Keratinocyte (primary cell): ENCODE data around the gene TSPYL6. TPM values are rescaled to one million over a fixed set of nuclear protein-coding genes. Genes with fewer than 3 reads are reported as not detected.
"Not testable (repeated sequence)": the region's sequence is repeated elsewhere in the genome, so short reads cannot be mapped to it uniquely, and the experiment has no call there.

ENCODE experiments used
- DNase-seq: peaks from one replicate; pipeline ENCODE4 v3.0.0-alpha.2; 2011; ENCODE audit warnings: low read depth, missing footprints, low spot score
- FAIRE-seq: peaks from 2 replicates; lab custom pipeline; 2011; peaks lifted over from hg19 to GRCh38; lab: Jason Lieb, UNC
- H2AFZ ChIP-seq: 2 replicates; pipeline ENCODE4 v1.6.0; 2012; ENCODE audit warnings: low read length, control low read depth, inconsistent platforms; ENCODE audit not compliant: control insufficient read depth
- H3K27ac ChIP-seq: 2 replicates; pipeline ENCODE4 v1.5.1; 2011; ENCODE audit warnings: low read length; ENCODE audit not compliant: control insufficient read depth, insufficient read depth
- H3K27me3 ChIP-seq: 3 replicates; pipeline ENCODE4 v1.6.0; 2011; ENCODE audit warnings: low read length; ENCODE audit not compliant: control insufficient read depth, insufficient read depth; ENCODE audit errors: extremely low read depth
- H3K36me3 ChIP-seq, 2 experiments: 2 replicates in 1 of 2; 3 replicates in 1 of 2; pipeline ENCODE4 v1.5.1; 2011; ENCODE audit warnings: low read length in 2 of 2, mild to moderate bottlenecking in 1 of 2; ENCODE audit not compliant: control insufficient read depth in 2 of 2, insufficient read depth in 2 of 2; ENCODE audit errors: extremely low read depth in 1 of 2
- H3K4me1 ChIP-seq: 3 replicates; pipeline ENCODE4 v1.5.1; 2011; ENCODE audit warnings: low read length; ENCODE audit not compliant: control insufficient read depth, insufficient read depth; ENCODE audit errors: extremely low read depth
- H3K4me2 ChIP-seq: 3 replicates; pipeline ENCODE4 v1.6.0; 2011; ENCODE audit warnings: low read depth, low read length; ENCODE audit not compliant: control insufficient read depth, insufficient read depth; ENCODE audit errors: extremely low read depth
- H3K4me3 ChIP-seq, 3 experiments: fragments of 200-600 bp in 1 of 3; sonication (generic) in 1 of 3; 2 replicates in 2 of 3; 3 replicates in 1 of 3; pipeline ENCODE4 v1.5.1; 2011 to 2016; ENCODE audit warnings: low read length in 3 of 3, mild to moderate bottlenecking in 3 of 3, control low read depth in 2 of 3, inconsistent platforms in 1 of 3, low read depth in 1 of 3, mixed read lengths in 1 of 3, mixed run types in 1 of 3, moderate library complexity in 1 of 3; ENCODE audit not compliant: control insufficient read depth in 2 of 3, insufficient read depth in 2 of 3; ENCODE audit errors: extremely low read depth in 1 of 3
- H3K79me2 ChIP-seq: 2 replicates; pipeline ENCODE4 v1.6.0; 2012; ENCODE audit warnings: low read length; ENCODE audit not compliant: control insufficient read depth, insufficient read depth
- H3K9ac ChIP-seq: 3 replicates; pipeline ENCODE4 v1.6.0; 2011; ENCODE audit warnings: low read length; ENCODE audit not compliant: control insufficient read depth, insufficient read depth; ENCODE audit errors: extremely low read depth
- H3K9me1 ChIP-seq: 3 replicates; pipeline ENCODE4 v1.6.0; 2011; ENCODE audit warnings: low read length; ENCODE audit not compliant: control insufficient read depth, insufficient read depth; ENCODE audit errors: extremely low read depth
- H3K9me3 ChIP-seq: 2 replicates; pipeline ENCODE4 v1.5.1; 2012; ENCODE audit warnings: low read depth, low read length; ENCODE audit not compliant: control insufficient read depth
- H4K20me1 ChIP-seq: 3 replicates; pipeline ENCODE4 v1.6.0; 2011; ENCODE audit warnings: low read length; ENCODE audit not compliant: control insufficient read depth, insufficient read depth; ENCODE audit errors: extremely low read depth
- EZH2 ChIP-seq: IDR thresholded peaks from one replicate; pipeline ENCODE4 v1.6.1; 2012; ENCODE audit warnings: inconsistent platforms, mild to moderate bottlenecking, low read length, moderate library complexity
- dilution Hi-C: fragments of 300-500 bp; cut with MboI; formaldehyde crosslinking; loops from one replicate; pipeline ENCODE4 v1.7.0; 2020; ENCODE audit warnings: low sequenced_read_pairs; ENCODE audit not compliant: extremely low pct_ligation_motif_present
- polyA plus RNA-seq, 5 experiments: library from polyadenylated mRNA; depleted of rRNA in 3 of 5; stranded (reverse) in 3 of 5; stranded (forward) in 1 of 5; unstranded in 1 of 5; fragments of >200 nt; gene quantifications; 1 replicate in 1 of 5; 2 replicates in 3 of 5; 3 replicates in 1 of 5; pipeline versions ENCODE4 v1.2.1 to v1.2.3, GENCODE V29; 2011 to 2012; ENCODE audit warnings: missing spikeins in 2 of 5, low read depth in 1 of 5, low replicate concordance in 1 of 5
- TF ChIP-seq, protein P1 (sequence below), 3 experiments: IDR thresholded peaks in 1 of 3; conservative IDR thresholded peaks in 1 of 3; optimal IDR thresholded peaks in 1 of 3; 2 replicates in 2 of 3; 3 replicates in 1 of 3; pipeline versions ENCODE3 to v1.5.1; 2011; ENCODE audit warnings: low read length in 3 of 3, mild to moderate bottlenecking in 3 of 3, moderate library complexity in 2 of 3, control low read depth in 1 of 3, inconsistent platforms in 1 of 3; ENCODE audit not compliant: insufficient read depth in 2 of 3; ENCODE audit errors: extremely low read depth in 1 of 3

TSPYL6 gene
- polyA plus RNA-seq, 1 donor (not counting 4 experiments of a cell fraction or from before 2014, with no cell fraction given): not detected

DNA sequence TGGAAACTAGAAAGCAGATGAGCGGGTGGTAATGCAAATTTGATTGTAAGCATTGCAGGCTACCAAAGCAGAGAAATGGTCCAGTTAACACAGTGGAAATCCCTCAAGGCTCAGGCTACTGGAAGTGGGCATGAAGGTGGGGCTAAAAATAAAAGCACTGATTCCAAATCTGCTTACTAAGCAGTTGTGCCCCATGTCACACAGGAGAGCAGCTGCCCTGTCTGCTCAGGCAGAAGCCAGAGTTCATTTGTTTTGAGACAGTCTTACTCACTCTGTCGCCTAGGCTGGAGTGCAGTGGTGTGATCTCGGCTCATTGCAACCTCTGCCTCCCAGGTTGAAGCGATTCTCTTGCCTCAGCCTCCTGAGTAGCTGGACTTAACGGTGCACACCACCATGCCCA lies 42.5 kb upstream of the TSPYL6 start:
- Histone ChIP-seq H3K4me2 (no peak overlapping the region), H3K27ac (no peak overlapping the region), H3K27me3 (no peaks in the 10 kb centered on the region), H3K79me2 (no peaks in the 10 kb centered on the region), H3K9ac (no peak overlapping the region), H3K4me1 (peaks cover 4% of the 10 kb centered on the region), H2AFZ (no peak overlapping the region), H4K20me1 (no peaks in the 10 kb centered on the region), H3K9me3 (no peaks in the 10 kb centered on the region), H3K36me3 (no peaks in the 10 kb centered on the region), H3K4me3 (no peak overlapping the region), H3K9me1 (no peaks in the 10 kb centered on the region)
- dilution Hi-C loops: no loop called here
- FAIRE-seq (no peak), DNase-seq (no peak)
- TF ChIP-seq EZH2: no peak
- TF ChIP-seq, protein P1, sequence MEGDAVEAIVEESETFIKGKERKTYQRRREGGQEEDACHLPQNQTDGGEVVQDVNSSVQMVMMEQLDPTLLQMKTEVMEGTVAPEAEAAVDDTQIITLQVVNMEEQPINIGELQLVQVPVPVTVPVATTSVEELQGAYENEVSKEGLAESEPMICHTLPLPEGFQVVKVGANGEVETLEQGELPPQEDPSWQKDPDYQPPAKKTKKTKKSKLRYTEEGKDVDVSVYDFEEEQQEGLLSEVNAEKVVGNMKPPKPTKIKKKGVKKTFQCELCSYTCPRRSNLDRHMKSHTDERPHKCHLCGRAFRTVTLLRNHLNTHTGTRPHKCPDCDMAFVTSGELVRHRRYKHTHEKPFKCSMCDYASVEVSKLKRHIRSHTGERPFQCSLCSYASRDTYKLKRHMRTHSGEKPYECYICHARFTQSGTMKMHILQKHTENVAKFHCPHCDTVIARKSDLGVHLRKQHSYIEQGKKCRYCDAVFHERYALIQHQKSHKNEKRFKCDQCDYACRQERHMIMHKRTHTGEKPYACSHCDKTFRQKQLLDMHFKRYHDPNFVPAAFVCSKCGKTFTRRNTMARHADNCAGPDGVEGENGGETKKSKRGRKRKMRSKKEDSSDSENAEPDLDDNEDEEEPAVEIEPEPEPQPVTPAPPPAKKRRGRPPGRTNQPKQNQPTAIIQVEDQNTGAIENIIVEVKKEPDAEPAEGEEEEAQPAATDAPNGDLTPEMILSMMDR (optimal IDR thresholded peaks at IDR 0.05 in 1 of 3, IDR thresholded peaks at IDR 0.05 in 1 of 3, conservative IDR thresholded peaks at IDR 0.05 in 1 of 3; ENCODE audit: extremely low read depth in 1 of 3, insufficient read depth in 2 of 3, low read length in 3 of 3): no peak

DNA sequence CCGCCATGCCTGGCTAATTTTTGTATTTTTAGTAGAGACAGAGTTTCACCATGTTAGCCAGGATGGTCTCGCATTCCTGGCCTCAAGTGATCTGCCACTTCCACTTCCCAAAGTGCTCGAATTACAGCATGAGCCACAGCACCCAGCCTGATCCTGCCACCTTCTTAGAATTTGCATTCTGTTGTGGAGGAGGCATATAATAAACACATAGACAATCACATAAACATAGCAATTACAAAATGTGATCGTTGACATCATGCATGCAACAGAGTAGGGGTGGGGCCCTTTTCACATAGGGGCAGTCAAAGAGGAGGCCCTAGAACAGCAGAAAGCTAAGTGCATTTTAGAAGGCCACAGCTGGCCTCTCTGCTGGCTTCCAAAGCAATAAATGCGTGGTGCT lies 39.9 kb upstream of the TSPYL6 start:
- Histone ChIP-seq H2AFZ (no peak overlapping the region), H3K27me3 (no peaks in the 10 kb centered on the region), H3K27ac (no peak overlapping the region), H4K20me1 (no peaks in the 10 kb centered on the region), H3K9me1 (no peaks in the 10 kb centered on the region), H3K9ac (no peak overlapping the region), H3K4me3 (no peak overlapping the region), H3K36me3 (no peaks in the 10 kb centered on the region), H3K79me2 (no peaks in the 10 kb centered on the region), H3K4me1 (peaks cover 4% of the 10 kb centered on the region), H3K9me3 (no peaks in the 10 kb centered on the region), H3K4me2 (no peak overlapping the region)
- TF ChIP-seq, protein P1 (optimal IDR thresholded peaks at IDR 0.05 in 1 of 3, IDR thresholded peaks at IDR 0.05 in 1 of 3, conservative IDR thresholded peaks at IDR 0.05 in 1 of 3; ENCODE audit: extremely low read depth in 1 of 3, insufficient read depth in 2 of 3, low read length in 3 of 3): no peak
- no peak for TF ChIP-seq EZH2
- dilution Hi-C loops: no loop called here
- FAIRE-seq (no peak), DNase-seq (no peak)

DNA sequence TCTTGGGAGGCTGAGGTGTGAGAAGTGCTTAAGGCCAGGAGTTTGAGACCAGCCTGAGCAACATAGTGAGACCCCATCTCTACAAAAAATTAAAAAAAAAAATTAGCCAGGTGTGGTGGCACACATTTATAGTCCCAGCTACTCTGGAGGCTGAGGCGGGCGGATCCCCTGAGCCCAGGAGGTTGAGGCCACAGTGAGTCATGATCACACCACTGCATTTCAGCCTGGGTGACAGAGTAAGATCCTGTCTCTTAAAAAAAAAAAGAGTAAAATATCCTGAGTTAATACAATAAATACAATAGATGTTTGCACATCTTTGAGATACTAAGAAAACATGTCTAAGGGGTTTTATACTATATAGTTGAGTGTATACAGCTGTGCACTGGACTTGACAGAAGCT lies 38.6 kb upstream of the TSPYL6 start:
- H3K9me3 ChIP-seq, H3K4me3 ChIP-seq, H3K9ac ChIP-seq, H3K27me3 ChIP-seq, H3K27ac ChIP-seq, dilution Hi-C loops, FAIRE-seq, H3K4me2 ChIP-seq, H3K79me2 ChIP-seq, H3K4me1 ChIP-seq, H2AFZ ChIP-seq, H3K36me3 ChIP-seq, H3K9me1 ChIP-seq, H4K20me1 ChIP-seq, DNase-seq: not testable (repeated sequence)
